Panc1 (cell line): ENCODE results near the gene MACROD2. TPM values are rescaled to one million over a fixed set of nuclear protein-coding genes. Genes with fewer than 3 reads are reported as not detected.

Experiments
- ATAC-seq: fragments of 200-7000 bp; cut with Tn5 transposase; 2 replicates; pipeline ENCODE4 v1.9.1; 2020; ENCODE audit warnings: mild to moderate bottlenecking, moderate library complexity
- BruUV-seq: library from RNA; stranded (reverse); fragments of 400-500 nt; replicated peaks from 2 replicates; lab custom pipeline; 2021; lab: Mats Ljungman, UMichigan
- CTCF ChIA-PET: fragments of 300-600 bp; sonication (Branson Sonifier 250); formaldehyde crosslinking; loops from one replicate; lab custom pipeline; 2022; ENCODE audit warnings: antibody characterized with exemption; lab: Charles Lee
- POLR2A ChIA-PET: fragments of 300-600 bp; sonication (Branson Sonifier 250); formaldehyde crosslinking; loops from one replicate; lab custom pipeline; 2022; ENCODE audit warnings: antibody characterized with exemption; lab: Charles Lee
- DNase-seq: peaks from one replicate; pipeline ENCODE4 v3.0.0-alpha.2; 2010; ENCODE audit warnings: low read depth, low spot score
- H3K27ac ChIP-seq: 2 replicates; pipeline ENCODE4 v1.5.1; 2011; ENCODE audit warnings: mild to moderate bottlenecking, low read length, inconsistent platforms
- H3K27me3 ChIP-seq: fragments of 200-500 bp; sonication (Bioruptor generic); 2 replicates; pipeline ENCODE4 v1.6.0; 2014; ENCODE audit warnings: low read length, inconsistent platforms; ENCODE audit not compliant: control insufficient read depth, insufficient read depth
- H3K36me3 ChIP-seq: fragments of 200-500 bp; sonication (Bioruptor generic); 2 replicates; pipeline ENCODE4 v1.5.1; 2014; ENCODE audit warnings: inconsistent platforms, mild to moderate bottlenecking, low read length, moderate library complexity; ENCODE audit not compliant: control insufficient read depth, insufficient read depth
- H3K4me1 ChIP-seq: 2 replicates; pipeline ENCODE4 v1.5.1; 2011; ENCODE audit warnings: inconsistent platforms, mild to moderate bottlenecking, low read length, moderate library complexity; ENCODE audit not compliant: control insufficient read depth, insufficient read depth
- H3K4me3 ChIP-seq, 2 experiments: 2 replicates each; pipeline ENCODE4 v1.5.1; 2011 to 2012; ENCODE audit warnings: low read depth in 2 of 2, low read length in 2 of 2, mild to moderate bottlenecking in 2 of 2, inconsistent platforms in 1 of 2, moderate library complexity in 1 of 2
- H3K9me3 ChIP-seq: fragments of 200-500 bp; sonication (Bioruptor generic); 2 replicates; pipeline ENCODE4 v1.5.1; 2014; ENCODE audit warnings: low read depth, mild to moderate bottlenecking, inconsistent platforms, low read length, moderate library complexity; ENCODE audit not compliant: control insufficient read depth, insufficient read depth
- CTCF ChIP-seq: fragments of 450-650 bp; IDR thresholded peaks from 2 replicates; pipeline ENCODE4 v1.5.1; 2017; ENCODE audit warnings: mild to moderate bottlenecking
- POLR2AphosphoS5 ChIP-seq: IDR thresholded peaks from 2 replicates; pipeline ENCODE4 v1.6.1; 2012; ENCODE audit warnings: mild to moderate bottlenecking, low read depth, low read length, moderate library complexity
- REST ChIP-seq, 2 experiments: IDR thresholded peaks; 2 replicates each; pipeline ENCODE4 v1.6.1; 2011 to 2012; ENCODE audit warnings: low read depth in 2 of 2, control low read depth in 1 of 2, low read length in 1 of 2, mild to moderate bottlenecking in 1 of 2, moderate library complexity in 1 of 2; ENCODE audit not compliant: insufficient read depth in 1 of 2
- SIN3A ChIP-seq: IDR thresholded peaks from 2 replicates; pipeline ENCODE4 v1.6.1; 2012; ENCODE audit warnings: low read depth, mild to moderate bottlenecking, low read length, moderate library complexity, borderline replicate concordance; ENCODE audit not compliant: insufficient read depth
- TCF7L2 ChIP-seq: IDR thresholded peaks from 2 replicates; pipeline ENCODE4 v1.6.1; 2011; ENCODE audit warnings: mild to moderate bottlenecking, low read depth, low read length, inconsistent platforms
- in situ Hi-C: cut with HindIII; loops from 2 replicates; pipeline ENCODE4 v1.10.0; 2016; ENCODE audit warnings: low sequenced_read_pairs, low pct_unique_long_range_greater_than_20kb
- intact Hi-C: fragments of 100-400 bp; cut with micrococcal nuclease; formaldehyde crosslinking; loops from one replicate; pipeline ENCODE4 v1.10.0; 2022; ENCODE audit not compliant: unreplicated experiment
- total RNA-seq: library from RNA; stranded (reverse); gene quantifications from one replicate; pipeline ENCODE4 v1.2.1, GENCODE V29; 2021; ENCODE audit not compliant: unreplicated experiment

The MACROD2 gene
- total RNA-seq, 1 experiment from 2014 or later: 1.2 TPM

GRCh38 chr20:14562981-14563380 is 567.7 kb downstream of the MACROD2 start:
- TF ChIP-seq REST (IDR thresholded peaks at IDR 0.05; ENCODE audit: insufficient read depth in 1 of 2, low read depth in 2 of 2, low read length in 1 of 2): no peak
- TF ChIP-seq POLR2AphosphoS5: no peak
- no peak for TF ChIP-seq SIN3A
- TF ChIP-seq TCF7L2: no peak
- TF ChIP-seq CTCF: no peak
- Histone ChIP-seq H3K4me1 (no peaks in the 10 kb centered on the region), H3K27ac (no peak overlapping the region), H3K4me3 (no peak overlapping the region), H3K9me3 (no peaks in the 10 kb centered on the region), H3K36me3 (no peaks in the 10 kb centered on the region), H3K27me3 (no peaks in the 10 kb centered on the region)
- ChIA-PET POLR2A (no interaction called here), CTCF (no interaction called here)
- no TSS peak for BruUV-seq
- no peak for ATAC-seq
- no peak for DNase-seq
- in situ Hi-C loops: no loop called here
- intact Hi-C loops: no loop called here

GRCh38 chr20:14566505-14566904 is 571.2 kb downstream of the MACROD2 start:
- no peak for TF ChIP-seq POLR2AphosphoS5
- no peak for TF ChIP-seq CTCF
- no peak for TF ChIP-seq TCF7L2
- TF ChIP-seq SIN3A: no peak
- no peak for TF ChIP-seq REST (IDR thresholded peaks at IDR 0.05; ENCODE audit: insufficient read depth in 1 of 2, low read depth in 2 of 2, low read length in 1 of 2)
- DNase-seq (no peak), ATAC-seq (no peak)
- intact Hi-C loops (no loop called here), in situ Hi-C loops (no loop called here)
- H3K27me3 ChIP-seq: no peaks in the 10 kb centered on the region
- H3K4me3 ChIP-seq: no peak overlapping the region
- ChIA-PET CTCF (no interaction called here), POLR2A (no interaction called here)
- no peaks in the 10 kb centered on the region for H3K4me1 ChIP-seq
- H3K36me3 ChIP-seq: no peaks in the 10 kb centered on the region
- H3K27ac ChIP-seq: no peak overlapping the region
- H3K9me3 ChIP-seq: no peaks in the 10 kb centered on the region
- BruUV-seq: no TSS peak
